ENCODE measurements around the gene EPS8L2. TPM values are rescaled to one million over a fixed set of nuclear protein-coding genes. Genes with fewer than 3 reads are reported as not detected.

The EPS8L2 gene
- total and polyA plus RNA-seq, 2 of the 4 experiments (the other 2 are of a cell fraction), result 17.2 to 39.4 TPM

DNA sequence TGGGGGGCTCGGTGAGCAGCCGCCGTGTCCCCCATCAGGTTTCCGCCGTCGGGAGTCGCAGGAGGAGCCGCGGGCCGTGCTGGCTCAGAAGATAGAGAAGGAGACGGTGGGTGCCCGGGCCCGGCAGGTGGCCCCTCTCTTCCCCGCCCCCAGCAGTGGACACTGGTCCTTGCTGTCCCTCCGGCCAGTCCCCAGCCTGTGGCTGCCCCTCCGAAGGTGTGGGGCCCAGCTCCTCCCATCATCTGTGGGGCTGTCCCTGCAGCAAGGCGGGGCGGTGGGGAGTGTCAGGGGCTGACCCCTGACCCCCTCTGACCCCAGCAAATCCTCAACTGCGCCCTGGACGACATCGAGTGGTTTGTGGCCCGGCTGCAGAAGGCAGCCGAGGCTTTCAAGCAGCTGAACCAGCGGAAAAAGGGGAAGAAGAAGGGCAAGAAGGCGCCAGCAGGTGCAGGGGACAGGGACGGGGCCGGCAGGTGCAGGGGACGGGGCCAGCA, 15.3 kb downstream of the EPS8L2 start:
- H3K9me1 ChIP-seq (ENCODE audit: insufficient read depth, low read length), result no peaks in the 10 kb centered on the region
- no peak overlapping the region for H4K91ac ChIP-seq (ENCODE audit: insufficient read depth, low read depth, low read length)
- intact Hi-C loops (cut with micrococcal nuclease), result loop anchor here (10.0 kb wide), 1 partner anchor 166 kb away; no protein-coding TSS in a partner anchor
- in situ Hi-C loops (cut with MboI; ENCODE audit: low sequenced_read_pairs), result no loop called here
- POLR2A ChIA-PET (ENCODE audit: unreplicated experiment), result no interaction called here
- dilution Hi-C loops (cut with HindIII; ENCODE audit: low sequenced_read_pairs, unreplicated experiment), result no loop called here
- no peaks in the 10 kb centered on the region for H4K20me1 ChIP-seq (ENCODE audit: insufficient read depth, low read length)
- no peak overlapping the region for H4K8ac ChIP-seq (ENCODE audit: low read depth in 2 of 2, low read length in 2 of 2)
- peaks cover 9% of the 10 kb centered on the region; the same call in 1 of the 2 replicates for H3K27me3 ChIP-seq (ENCODE audit: control insufficient read depth, insufficient read depth, low read length)
- no peak overlapping the region for H3K14ac ChIP-seq (replicated peaks; ENCODE audit: low read depth, low read length)
- no peak overlapping the region for H3K27ac ChIP-seq (ENCODE audit: insufficient read depth, low read length)
- H3K9ac ChIP-seq (ENCODE audit: low read depth, low read length), result no peak overlapping the region
- TF ChIP-seq RAD21 (IDR thresholded peaks at IDR 0.05; ENCODE audit: low read length) (no peak), CEBPB (IDR thresholded peaks at IDR 0.05; ENCODE audit: low read depth, low read length) (no peak), BHLHE40 (IDR thresholded peaks at IDR 0.05; ENCODE audit: low read depth, low read length) (no peak), CHD1 (IDR thresholded peaks at IDR 0.05; ENCODE audit: low read depth, low read length) (no peak), MAZ (IDR thresholded peaks at IDR 0.05; ENCODE audit: borderline replicate concordance, low read depth, low read length) (no peak), SMC3 (IDR thresholded peaks at IDR 0.05; ENCODE audit: low read depth, low read length) (no peak), RFX5 (IDR thresholded peaks at IDR 0.05; ENCODE audit: low read depth, low read length) (no peak), FOS (IDR thresholded peaks at IDR 0.05; ENCODE audit: low read depth, low read length) (no peak)
- TF ChIP-seq, protein P1, sequence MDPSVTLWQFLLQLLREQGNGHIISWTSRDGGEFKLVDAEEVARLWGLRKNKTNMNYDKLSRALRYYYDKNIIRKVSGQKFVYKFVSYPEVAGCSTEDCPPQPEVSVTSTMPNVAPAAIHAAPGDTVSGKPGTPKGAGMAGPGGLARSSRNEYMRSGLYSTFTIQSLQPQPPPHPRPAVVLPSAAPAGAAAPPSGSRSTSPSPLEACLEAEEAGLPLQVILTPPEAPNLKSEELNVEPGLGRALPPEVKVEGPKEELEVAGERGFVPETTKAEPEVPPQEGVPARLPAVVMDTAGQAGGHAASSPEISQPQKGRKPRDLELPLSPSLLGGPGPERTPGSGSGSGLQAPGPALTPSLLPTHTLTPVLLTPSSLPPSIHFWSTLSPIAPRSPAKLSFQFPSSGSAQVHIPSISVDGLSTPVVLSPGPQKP (IDR thresholded peaks at IDR 0.05; ENCODE audit: borderline replicate concordance, low read depth, low read length), result no peak
- DNase-seq (no peak), ATAC-seq (ENCODE audit: low read depth) (no peak)
- no peak overlapping the region for H3K4me3 ChIP-seq (ENCODE audit: insufficient read depth, low read depth, low read length)
- H2AFZ ChIP-seq (replicated peaks; ENCODE audit: low read length, poor library complexity), result peak overlapping the region; percentile 58
- H3K23ac ChIP-seq (ENCODE audit: low read depth, low read length), result no peak overlapping the region
- H3K18ac ChIP-seq (ENCODE audit: low read depth, low read length), result no peak overlapping the region
- no peaks in the 10 kb centered on the region for H3K4me1 ChIP-seq (ENCODE audit: control insufficient read depth, insufficient read depth, low read length)
- no peak overlapping the region for H3K4me2 ChIP-seq (ENCODE audit: low read depth, low read length)
- H2BK20ac ChIP-seq (ENCODE audit: low read depth, low read length), result no peak overlapping the region
- H3K36me3 ChIP-seq (ENCODE audit: control insufficient read depth, insufficient read depth, low read length), result no peaks in the 10 kb centered on the region
- H2AK5ac ChIP-seq (ENCODE audit: low read depth, low read length), result no peak overlapping the region
- no TSS peak for BruUV-seq (replicated peaks)
- no peak overlapping the region for H2BK5ac ChIP-seq (ENCODE audit: low read depth, low read length, poor library complexity, severe bottlenecking)
- H3K9me3 ChIP-seq (ENCODE audit: control insufficient read depth, insufficient read depth, low read length), result no peaks in the 10 kb centered on the region
- H2AK9ac ChIP-seq (replicated peaks; ENCODE audit: low read depth, low read length, poor library complexity), result no peak overlapping the region
- 39% methylated on average over 10 of the region's 28 CpGs; no CpG with 5 or more reads in 1 of the 2 experiments for WGBS, 2 experiments (ENCODE audit: extremely low coverage in 2 of 2, insufficient read length in 1 of 2)
- no peak overlapping the region for H3K4ac ChIP-seq (ENCODE audit: low read depth, low read length)
- no peak overlapping the region for H3K56ac ChIP-seq (ENCODE audit: extremely low read depth, insufficient read depth, low read length)
- CTCF ChIA-PET, result no interaction called here
- no peak overlapping the region for H4K5ac ChIP-seq (ENCODE audit: low read depth, low read length)
- no peak overlapping the region for H2BK120ac ChIP-seq (ENCODE audit: low read depth, low read length)
- H2BK15ac ChIP-seq (ENCODE audit: low read depth, low read length), result no peak overlapping the region
- no peaks in the 10 kb centered on the region for H3K79me1 ChIP-seq (ENCODE audit: low read depth in 1 of 2, low read length in 2 of 2)
